Parathyroid adenoma (tissue), 2 donors: ENCODE results near the gene SMAD3.

ENCODE experiments used
- H2AFZ ChIP-seq: fragments of 300-600 bp; sonication (generic); one replicate; pipeline ENCODE4 v1.7.0; 2017; ENCODE audit warnings: antibody characterized with exemption, mild to moderate bottlenecking
- H3K27ac ChIP-seq: fragments of 300-600 bp; sonication (generic); one replicate; pipeline ENCODE4 v1.7.0; 2017
- H3K27me3 ChIP-seq: fragments of 300-600 bp; sonication (generic); one replicate; pipeline ENCODE4 v1.7.0; 2017; ENCODE audit warnings: low read length; ENCODE audit not compliant: control insufficient read depth, insufficient read depth
- H3K36me3 ChIP-seq: fragments of 300-600 bp; sonication (generic); one replicate; pipeline ENCODE4 v1.7.0; 2017; ENCODE audit warnings: low read length; ENCODE audit not compliant: control insufficient read depth, insufficient read depth
- H3K4me1 ChIP-seq: fragments of 300-600 bp; sonication (generic); one replicate; pipeline ENCODE4 v1.7.0; 2017; ENCODE audit warnings: control low read depth
- H3K4me2 ChIP-seq: fragments of 300-600 bp; sonication (generic); one replicate; pipeline ENCODE4 v1.7.0; 2017; ENCODE audit warnings: low read length
- H3K4me3 ChIP-seq: fragments of 300-600 bp; sonication (generic); one replicate; pipeline ENCODE4 v1.7.0; 2017; ENCODE audit warnings: low read depth, low read length
- H3K79me2 ChIP-seq: fragments of 300-600 bp; sonication (generic); one replicate; pipeline ENCODE4 v1.7.0; 2017; ENCODE audit warnings: control low read depth
- H3K9ac ChIP-seq: fragments of 300-600 bp; sonication (generic); one replicate; pipeline ENCODE4 v1.7.0; 2017; ENCODE audit warnings: mild to moderate bottlenecking
- H3K9me3 ChIP-seq: fragments of 300-600 bp; sonication (generic); one replicate; pipeline ENCODE4 v1.7.0; 2017; ENCODE audit warnings: low read length; ENCODE audit not compliant: control insufficient read depth
- CTCF ChIP-seq: fragments of 300-600 bp; sonication (generic); IDR thresholded peaks from one replicate; pipeline ENCODE4 v1.7.0; 2017; ENCODE audit warnings: antibody characterized with exemption, mild to moderate bottlenecking
- donor health status: primary hyperparathyroidism.

SMAD3 gene

DNA sequence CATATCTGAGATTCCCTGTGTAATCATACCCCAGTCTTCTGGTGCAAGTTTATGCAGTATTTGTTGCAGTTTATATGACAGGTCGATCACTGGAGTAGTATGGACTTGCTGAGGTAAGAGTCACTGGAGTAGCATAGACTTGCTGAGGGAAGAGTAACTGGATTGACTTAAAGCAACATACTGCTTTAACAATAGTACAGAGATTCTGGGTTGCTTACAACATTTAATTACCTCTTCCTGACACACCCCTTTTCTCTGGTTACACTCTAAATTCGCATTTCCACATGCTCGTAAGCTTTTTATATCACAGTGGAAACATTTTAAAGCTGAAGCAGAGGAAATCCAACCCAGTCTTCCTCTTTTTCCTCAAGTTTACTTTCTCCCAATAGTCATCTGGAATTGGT, 177.3 kb downstream of the SMAD3 start:
- no peak overlapping the region for H3K4me2 ChIP-seq
- no peaks in the 10 kb centered on the region for H3K4me1 ChIP-seq
- H3K9me3 ChIP-seq = no peaks in the 10 kb centered on the region
- H3K27ac ChIP-seq = no peak overlapping the region
- H3K36me3 ChIP-seq = no peaks in the 10 kb centered on the region
- TF ChIP-seq CTCF = no peak
- peaks cover 10% of the 10 kb centered on the region for H3K79me2 ChIP-seq
- no peak overlapping the region for H3K4me3 ChIP-seq
- H3K27me3 ChIP-seq = no peaks in the 10 kb centered on the region
- no peak overlapping the region for H2AFZ ChIP-seq
- no peak overlapping the region for H3K9ac ChIP-seq
